GM19455 (cell line): ENCODE measurements around the gene SPC24.
"Not testable (repeated sequence)": the region's sequence is repeated elsewhere in the genome, so short reads cannot be mapped to it uniquely, and the experiment has no call there.

Experiments
- ATAC-seq: cut with Tn5 transposase; IDR thresholded peaks from one replicate; pipeline ENCODE4 v1.9.1; 2021; ENCODE audit not compliant: unreplicated experiment

The SPC24 gene

DNA sequence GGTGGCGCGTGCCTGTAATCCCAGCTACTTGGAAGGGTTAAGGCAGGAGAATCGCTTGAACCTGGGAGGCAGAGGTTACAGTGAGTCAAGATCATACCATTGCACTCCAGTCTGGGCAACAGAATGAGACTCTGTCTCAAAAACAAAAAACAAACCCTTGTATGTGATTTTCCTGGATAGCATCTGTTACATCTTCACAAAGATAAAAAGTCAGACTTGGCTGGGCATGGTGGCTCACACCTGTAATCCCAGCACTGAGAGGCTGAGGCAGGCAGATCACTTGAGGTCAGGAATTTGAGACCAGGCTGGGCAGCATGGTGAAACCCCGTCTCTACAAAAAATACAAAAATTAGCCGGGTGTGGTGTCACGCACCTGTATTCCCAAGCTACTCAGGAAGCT lies 58.2 kb downstream of the SPC24 start:
- not testable (repeated sequence) for ATAC-seq

DNA sequence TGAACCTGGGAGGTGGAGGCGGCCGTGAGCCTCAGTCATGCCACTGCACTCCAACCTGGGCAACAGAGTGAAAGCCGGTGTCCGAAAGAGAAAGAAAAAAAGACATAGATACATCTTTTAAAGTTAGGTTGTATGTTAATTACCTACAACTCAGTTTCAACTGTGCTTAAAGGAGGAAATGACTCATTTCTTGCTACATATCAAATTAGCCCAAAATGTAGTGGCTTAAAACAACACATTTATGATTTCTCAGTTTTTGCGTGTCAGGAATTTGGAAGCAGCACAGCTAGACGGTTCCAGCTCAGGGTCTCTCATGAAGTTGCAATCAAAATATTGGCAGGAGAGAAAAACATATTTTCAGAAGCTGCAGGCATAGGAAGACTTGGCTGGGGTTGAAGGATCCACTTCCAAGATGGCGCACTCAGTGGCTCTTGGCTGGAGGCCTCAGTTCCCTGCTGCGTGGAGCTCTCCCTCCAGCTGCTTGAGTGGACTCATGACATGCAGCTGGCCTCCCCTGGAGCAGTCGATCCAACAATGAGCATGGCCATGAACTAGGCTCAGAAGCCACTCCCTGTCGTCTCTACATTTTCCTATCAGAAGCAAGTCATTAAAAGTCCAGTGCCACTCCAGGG lies 59.3 kb downstream of the SPC24 start:
- ATAC-seq, result peak; percentile 63
